Activated T-cell treated with anti-CD3 and anti-CD28 coated beads for 48 hours (primary cell): ENCODE measurements around the gene KAZN.

Experiments used
- DNase-seq: peaks from one replicate; pipeline ENCODE4 v3.0.0-alpha.2; 2020; ENCODE audit warnings: low read depth

KAZN gene

DNA sequence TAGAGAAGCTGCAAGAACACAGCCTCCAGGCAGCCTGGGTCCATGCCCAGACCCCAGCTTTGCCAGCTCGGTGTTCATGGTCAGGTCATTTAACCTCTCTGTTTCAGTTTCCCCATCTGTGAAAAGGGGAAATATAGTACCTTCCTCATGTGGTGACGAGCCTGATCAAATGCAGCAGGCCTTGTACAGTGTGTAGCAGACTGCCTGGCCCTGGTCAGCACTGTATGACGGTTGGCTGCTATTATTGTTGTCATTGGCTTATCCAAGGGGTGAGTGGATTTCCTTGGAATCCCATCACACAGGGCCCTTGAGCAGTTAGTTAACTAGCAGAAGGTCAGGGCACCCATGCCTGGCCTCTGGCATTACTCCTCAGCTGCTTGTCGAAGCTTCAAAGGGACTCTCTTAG is 548.5 kb downstream of the KAZN start:
- no peak for DNase-seq

DNA sequence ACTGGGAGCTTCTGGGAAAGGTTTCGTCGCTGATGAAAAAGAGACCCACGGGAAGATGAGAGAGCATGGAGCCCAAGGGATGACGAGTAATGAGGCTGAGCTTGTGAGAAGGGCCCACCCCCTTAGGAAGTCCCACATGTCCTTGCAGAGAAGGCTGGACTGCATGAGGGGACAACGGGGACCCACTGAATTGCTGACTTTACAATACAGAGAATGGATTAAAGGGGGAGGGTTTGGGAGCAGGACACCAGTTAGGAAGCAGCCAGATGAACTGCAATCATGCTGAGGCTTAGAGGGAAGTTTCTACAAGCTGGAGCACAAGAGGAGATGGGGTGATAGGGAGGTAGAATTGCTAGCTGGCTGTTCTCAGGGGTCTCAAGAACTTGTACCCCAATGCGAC is 549.5 kb downstream of the KAZN start:
- DNase-seq: no peak

- no peak for DNase-seq
These were observed 550.0 kb downstream of the KAZN start for GRCh38 chr1:15148475-15148874.

DNA sequence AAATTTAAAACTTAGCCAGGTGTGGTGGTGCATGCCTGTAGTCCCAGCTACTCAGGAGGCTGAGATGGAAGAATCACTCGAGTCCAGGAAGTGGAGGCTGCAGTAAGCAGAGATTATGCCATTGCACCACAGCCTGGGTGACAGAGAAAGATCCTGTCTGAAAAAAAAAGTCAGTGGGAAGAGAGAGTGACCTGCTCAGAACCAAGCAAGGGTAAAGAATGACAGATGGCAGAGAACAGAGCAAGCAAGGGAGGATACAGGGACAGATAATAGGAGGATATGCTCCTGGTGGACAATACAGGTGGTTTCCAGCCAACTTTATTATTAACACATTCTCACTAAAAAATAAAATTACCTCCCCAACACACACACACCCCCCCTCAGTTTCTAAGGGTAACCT is 550.5 kb downstream of the KAZN start:
- no peak for DNase-seq

DNA sequence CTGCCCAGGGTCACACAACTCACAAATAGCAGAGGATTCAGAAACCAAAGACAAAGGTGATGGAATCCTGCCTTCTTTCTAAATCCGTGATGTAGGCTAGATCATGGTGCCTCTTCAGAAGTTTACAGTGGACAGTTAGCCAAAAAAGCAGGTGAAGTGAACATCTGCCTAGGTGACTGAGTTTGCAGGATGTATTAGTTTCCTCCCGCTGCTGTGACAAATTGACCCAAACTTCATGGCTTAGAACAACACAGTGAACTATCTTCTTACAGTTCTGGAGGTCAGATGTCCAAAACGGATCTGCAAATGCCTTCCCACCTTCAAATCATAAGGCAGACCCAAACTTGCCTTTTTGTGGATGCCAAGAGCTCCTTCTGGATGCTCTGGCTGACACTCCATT is 551.9 kb downstream of the KAZN start:
- no peak for DNase-seq

DNA sequence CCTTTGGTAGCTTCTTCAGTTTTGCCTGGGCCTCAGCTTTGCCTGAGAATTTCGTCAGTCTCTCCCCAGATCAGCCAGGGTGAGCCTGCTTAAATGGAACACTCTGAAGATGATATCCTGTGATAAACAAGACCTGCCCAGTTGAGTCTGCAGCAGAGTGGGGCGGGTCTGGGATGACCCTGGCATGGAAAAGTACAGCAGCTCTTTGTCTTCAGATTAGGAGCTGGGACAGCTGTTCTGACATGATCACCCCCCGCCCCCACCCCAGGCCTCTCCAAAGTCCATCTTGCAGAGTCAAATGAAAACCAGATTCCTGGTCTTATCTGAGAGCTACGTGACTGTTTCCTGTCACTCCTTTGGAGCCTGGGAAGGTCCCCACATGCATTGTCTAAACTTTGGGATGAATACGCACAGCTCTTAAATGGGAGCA is 552.9 kb downstream of the KAZN start:
- no peak for DNase-seq

DNA sequence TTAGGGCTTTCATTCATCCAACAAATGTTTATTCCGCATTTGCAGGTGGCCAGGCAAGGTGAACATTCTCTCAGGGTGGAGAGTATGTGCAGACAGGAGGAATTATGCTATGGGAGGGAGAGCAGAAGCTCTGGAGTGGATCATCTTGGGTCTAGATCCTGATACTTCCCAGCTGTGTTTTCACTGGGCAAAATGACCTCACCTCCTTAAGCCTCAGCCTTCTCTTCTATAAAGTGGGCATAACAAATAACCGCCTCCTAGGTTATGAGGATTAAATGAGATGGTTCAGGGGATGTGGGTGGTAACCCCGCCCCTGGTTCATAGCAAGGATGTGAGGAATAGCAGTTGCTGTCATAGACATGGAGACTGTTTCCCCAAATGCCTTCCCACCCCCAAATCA is 553.4 kb downstream of the KAZN start:
- DNase-seq: no peak

DNA sequence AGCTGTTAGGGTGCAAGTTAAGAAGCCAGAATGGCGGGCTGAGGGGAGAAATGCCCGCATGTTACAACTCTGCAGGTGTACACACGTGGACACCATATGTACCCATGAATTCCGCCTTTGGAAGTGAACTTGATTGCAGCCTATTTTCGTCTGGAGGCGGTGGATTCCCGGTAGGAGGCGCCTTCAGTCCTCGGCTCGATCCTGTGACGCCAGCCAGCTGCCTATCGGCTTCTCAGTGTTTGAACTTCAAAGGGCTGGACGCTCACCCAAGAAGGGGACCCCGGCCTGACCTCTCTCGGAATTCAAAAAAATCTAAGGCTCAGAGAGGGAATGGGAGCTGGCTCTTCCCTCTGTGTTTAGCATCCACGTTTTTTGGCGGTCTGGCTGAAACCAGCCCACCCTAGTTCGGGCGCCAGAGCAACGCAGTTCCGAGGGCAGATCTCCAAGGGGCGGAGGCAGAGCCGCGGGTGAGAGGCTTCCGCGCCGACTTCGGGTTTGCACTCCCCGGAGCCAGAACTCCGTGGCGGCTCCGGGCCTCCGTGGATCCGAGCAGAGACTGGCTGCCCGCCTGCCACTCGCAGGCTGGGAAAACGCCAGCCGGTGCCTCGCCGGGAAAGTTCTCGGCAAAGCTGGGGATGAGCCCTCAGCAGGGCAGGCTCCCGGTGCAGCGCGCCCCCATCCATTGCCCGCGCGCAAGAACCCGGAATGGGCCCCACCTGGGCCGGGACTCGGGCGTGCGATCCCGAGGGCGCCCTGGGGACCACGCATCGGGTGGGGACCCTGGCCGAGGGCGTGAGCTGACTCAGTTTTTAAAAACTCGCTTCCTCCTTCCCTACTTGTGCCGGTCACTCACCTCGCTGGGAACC is 554.1 kb downstream of the KAZN start:
- DNase-seq: no peak

- no peak for DNase-seq
These were observed 554.8 kb downstream of the KAZN start, which contains the start of gene TMEM51 for GRCh38 chr1:15153184-15153841. Gene TMEM51, plus strand, starts transcription at chr1:15153747. Its CDS starts 61,341 bp downstream, at chr1:15215088.

GRCh38 chr1:15153842-15154479 is 555.5 kb downstream of the KAZN start:
- DNase-seq: peak; percentile 46

GRCh38 chr1:15154480-15155036 is 556.1 kb downstream of the KAZN start:
- DNase-seq: no peak

GRCh38 chr1:15155191-15155590 is 556.7 kb downstream of the KAZN start:
- no peak for DNase-seq

DNA sequence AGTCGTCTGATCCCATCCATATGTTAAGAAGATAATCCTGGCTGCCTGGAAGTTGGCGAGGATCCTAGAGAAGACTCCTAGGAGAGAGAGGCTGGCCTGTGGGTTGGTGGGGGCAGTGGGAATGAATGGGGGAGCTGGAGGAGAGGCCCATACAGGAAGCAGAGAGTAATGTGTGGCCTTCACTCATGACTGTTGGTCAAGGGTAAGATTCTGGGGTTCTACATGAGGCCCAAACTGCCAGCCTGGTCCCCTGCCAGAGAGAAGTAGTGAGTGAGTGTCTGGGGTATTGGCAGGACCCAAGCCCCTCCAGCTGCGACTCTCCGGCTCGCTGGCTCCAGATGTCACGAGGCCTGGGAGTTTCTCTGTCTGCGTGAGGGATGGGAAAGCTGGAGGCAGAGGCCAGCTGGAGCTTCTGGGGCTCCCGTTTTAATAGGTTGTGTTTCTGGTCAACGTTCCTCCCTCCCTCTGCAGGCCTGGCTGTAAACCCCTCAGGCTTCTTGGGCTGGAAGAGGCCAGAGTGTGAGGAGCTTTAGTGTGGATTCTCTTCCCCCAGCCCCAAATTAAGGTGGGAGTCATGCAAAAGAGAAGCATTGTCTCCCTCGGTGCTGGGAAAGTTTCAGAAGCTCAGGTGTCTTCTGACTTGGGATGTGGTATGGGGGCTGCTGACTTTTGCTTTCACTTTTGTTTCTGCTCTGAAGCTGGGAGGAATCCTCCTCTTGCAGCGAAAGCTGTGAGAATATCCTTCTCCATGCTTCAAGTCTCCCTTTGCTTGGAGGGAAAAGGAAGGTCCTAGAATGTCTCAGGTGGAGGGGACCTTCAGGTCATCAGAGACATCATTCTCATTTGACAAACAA is 557.6 kb downstream of the KAZN start:
- DNase-seq: no peak

DNA sequence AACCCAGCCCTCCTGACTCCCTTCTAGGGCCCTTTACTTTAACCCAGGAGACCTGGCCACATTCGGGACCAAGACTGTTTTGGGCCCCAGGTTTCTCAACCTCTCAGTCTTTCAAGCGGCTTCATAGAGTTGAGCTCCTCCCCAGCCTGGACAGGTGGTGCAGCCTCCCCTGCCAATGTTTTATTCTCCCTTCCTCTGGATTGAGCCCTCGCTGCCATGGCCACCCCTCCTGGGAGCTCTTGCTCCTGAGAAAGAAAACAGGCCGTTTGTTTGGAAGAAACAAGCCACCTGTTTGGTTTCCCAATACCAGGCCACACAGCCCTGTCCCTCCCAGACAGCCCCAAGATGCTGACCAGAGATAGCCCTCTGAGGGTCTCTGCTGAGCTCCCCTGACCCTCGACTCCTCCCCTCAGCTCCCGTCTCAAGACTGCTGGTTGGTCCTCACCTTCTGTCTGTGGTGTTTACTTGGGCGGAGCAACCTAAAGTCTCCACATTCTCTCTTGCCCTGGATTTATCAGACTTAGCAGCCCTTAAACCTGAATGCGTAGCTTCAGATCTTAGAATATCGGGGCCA is 558.4 kb downstream of the KAZN start:
- no peak for DNase-seq

- DNase-seq: no peak
These were observed 559.3 kb downstream of the KAZN start for GRCh38 chr1:15157524-15158399.

DNA sequence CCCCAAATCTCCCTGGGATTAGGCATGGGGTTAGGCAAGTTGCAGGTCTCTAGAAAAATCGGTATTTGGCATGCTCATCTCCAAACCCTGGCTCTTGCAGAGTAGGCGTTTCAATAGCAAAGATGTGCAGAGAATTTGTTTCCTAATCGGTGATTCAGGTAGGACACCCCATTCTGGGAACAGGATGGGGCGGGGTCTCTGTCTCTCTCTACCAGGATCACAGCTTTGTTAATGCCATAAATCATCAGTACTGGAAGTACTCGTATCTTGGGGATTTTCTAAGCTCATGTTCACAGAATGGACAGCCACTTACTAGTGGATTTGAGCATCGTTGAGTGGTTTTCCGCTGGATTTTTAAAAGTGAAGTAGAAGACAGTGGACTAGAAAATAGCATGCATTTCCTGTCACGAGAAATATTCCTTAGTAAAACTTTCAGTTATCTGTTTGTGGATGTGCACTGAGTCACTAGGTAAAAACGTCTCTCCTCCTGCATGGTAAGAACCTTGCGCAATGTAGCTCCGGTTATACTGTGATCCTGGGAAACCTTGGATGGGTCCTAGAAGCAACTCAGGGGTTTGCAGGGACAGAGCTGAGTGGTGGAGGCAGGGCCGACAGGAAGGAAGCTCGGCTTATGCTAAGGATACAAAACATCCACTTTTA is 560.2 kb downstream of the KAZN start:
- no peak for DNase-seq

- no peak for DNase-seq
These were observed 560.7 kb downstream of the KAZN start for GRCh38 chr1:15159166-15159555.

- DNase-seq: no peak
These were observed 562.1 kb downstream of the KAZN start for GRCh38 chr1:15160626-15161025.

DNA sequence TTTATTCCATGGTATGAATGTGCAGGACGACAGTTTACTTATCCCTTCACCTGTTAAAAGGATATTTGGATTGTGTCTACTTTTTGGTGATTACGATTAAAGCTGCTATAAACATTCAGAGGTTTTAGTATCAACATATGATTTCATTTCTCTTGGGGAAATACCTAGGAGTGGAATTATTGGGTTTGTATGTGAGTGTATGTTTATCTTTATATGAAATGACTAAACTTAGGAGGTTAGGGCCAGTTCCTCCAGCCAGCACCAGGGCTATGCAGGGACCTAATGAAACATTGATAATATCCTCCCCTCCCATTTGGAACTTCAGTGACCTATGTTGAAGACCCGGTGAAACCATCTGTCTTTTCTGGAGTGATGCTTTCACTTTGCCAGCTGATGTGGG is 568.9 kb downstream of the KAZN start:
- no peak for DNase-seq
